Umbilical cord (tissue), 2 donors: ENCODE results near the gene CBLN3. TPM values are rescaled to one million over a fixed set of nuclear protein-coding genes. Genes with fewer than 3 reads are reported as not detected.

Source experiments
- DNase-seq: peaks from one replicate; pipeline ENCODE4 v3.0.0-alpha.2; 2015; ENCODE audit warnings: low spot score
- total RNA-seq: library from RNA; depleted of rRNA; stranded (reverse); fragments of >200 nt; gene quantifications from one replicate; pipeline ENCODE4 v1.2.3, GENCODE V29; 2014; ENCODE audit warnings: low replicate concordance; ENCODE audit not compliant: insufficient read depth

The CBLN3 gene
- total RNA-seq, 1 donor from 2014 or later, result 4.1 TPM

DNA sequence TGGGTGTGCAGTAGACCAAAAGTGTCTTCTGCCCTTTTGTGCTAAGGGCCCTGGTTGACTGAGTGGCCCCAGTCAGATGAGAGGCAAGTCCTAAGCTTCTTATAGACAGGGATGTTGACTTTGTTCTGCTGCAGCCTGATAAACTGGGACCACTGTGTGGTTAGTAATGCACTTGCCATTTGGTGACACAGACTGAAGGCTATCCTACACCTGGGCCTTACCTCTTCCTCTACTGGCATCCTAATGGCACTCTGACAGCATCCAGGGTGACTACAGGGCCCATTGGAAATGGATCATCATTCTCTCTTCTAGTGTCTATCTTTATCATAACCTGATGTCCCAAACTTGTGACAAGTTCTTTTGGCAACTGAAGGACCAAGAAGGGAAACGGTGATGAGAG, 9.8 kb upstream of the CBLN3 start:
- no peak for DNase-seq

GRCh38 chr14:24438223-24439097, 9.0 kb upstream of the CBLN3 start:
- no peak for DNase-seq

DNA sequence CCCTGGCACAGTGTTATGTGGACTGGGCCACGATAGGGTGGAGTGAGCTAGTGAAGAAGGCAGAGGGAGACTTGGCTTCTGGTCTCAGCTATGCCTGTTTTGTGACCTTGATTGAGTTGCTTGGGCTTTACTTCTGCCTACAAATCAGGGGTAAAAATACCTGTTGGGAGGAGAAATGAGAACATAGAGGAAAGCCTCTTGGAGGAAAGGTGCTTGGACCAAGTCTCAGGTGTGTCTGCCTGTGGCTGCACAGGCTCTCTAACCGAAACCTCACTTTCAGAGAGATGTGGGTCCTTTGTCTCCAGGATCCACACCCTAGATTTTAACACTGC, 8.2 kb upstream of the CBLN3 start:
- no peak for DNase-seq

GRCh38 chr14:24437020-24437735, 7.7 kb upstream of the CBLN3 start:
- no peak for DNase-seq

DNA sequence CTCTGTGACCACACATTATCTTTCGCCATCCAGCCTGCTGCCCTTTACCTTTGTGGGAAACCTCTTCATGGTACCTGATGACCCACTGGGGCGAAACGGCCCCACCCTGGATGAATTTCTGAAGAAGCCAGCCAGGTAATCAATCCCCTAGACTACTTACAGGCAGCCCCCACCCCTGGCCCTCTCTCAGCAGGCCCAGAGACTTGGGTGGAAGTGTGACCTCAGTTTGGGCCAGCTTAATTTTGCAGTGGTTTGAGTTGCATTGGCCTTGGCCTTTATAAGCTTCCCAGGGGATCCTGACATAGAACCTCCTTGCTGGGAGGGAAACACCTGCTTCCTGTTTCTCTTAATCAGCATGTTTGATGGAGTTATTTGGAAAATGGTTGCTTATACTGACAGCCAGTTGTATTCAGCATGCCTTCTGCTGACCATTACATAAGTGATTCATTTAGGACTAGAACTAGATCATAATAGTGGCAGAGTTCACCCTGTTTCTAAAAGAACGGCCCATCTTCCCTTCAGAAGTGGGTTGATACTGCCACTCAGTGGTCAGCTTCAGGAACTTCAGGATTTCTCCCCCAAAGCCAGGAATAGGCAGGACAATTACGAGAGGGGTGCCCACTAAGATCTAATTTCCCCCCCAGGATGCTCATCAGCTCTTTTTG, 7.0 kb upstream of the CBLN3 start:
- DNase-seq, result peak; percentile 78

- DNase-seq, result peak; percentile 3
Measured at GRCh38 chr14:24435998-24436354, 6.5 kb upstream of the CBLN3 start.

DNA sequence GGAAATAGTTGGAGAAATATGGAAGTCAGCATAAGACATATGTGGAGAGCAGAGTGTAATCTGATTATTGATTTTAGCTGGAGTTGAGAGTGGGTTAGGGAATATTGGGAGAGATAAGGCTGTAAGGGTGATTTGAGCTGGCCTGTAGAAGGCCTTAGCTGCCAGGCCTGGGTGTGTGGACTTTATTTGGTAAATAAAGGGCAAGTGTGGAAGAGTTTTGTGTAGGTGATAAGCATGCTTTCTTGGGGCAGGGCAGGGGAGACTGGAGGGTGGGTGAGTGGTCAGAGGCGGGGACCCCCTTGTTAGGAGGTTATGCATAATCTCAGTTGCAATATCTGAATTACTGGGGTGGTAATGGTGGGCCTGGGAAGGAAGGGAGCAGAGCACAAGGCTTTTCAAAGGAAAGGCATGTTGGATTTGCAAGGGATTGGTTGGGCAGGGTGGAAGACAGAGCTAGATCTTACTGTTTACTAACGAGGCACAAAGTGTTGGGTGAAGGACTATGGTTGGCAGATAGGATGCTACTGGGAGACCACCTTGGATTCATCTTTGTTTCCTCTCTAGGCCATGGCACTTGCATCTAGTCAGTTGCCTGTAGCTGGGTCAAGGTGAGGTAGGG, 5.8 kb upstream of the CBLN3 start:
- DNase-seq, result no peak

- no peak for DNase-seq
Measured at GRCh38 chr14:24434676-24435075, 5.2 kb upstream of the CBLN3 start.

DNA sequence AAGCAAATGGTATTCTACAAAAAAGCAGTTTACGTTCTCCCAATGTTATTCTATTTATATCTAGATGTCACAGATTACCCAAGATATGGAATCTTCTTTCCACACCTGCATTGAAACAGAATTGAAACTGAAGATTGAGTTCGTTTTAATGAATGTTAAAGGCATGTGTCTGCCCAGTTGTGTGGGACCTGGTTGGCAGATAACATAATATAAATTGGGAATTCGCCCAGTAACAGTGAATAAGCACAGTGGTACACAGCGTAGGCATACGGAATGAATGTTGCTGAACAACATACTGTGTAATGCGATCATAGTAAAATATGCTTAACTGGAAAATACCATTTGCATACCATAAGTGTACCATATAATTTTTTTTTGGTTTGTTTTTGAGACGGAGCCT, 4.6 kb upstream of the CBLN3 start:
- DNase-seq, result no peak

GRCh38 chr14:24432259-24433131, 3.0 kb upstream of the CBLN3 start:
- no peak for DNase-seq

DNA sequence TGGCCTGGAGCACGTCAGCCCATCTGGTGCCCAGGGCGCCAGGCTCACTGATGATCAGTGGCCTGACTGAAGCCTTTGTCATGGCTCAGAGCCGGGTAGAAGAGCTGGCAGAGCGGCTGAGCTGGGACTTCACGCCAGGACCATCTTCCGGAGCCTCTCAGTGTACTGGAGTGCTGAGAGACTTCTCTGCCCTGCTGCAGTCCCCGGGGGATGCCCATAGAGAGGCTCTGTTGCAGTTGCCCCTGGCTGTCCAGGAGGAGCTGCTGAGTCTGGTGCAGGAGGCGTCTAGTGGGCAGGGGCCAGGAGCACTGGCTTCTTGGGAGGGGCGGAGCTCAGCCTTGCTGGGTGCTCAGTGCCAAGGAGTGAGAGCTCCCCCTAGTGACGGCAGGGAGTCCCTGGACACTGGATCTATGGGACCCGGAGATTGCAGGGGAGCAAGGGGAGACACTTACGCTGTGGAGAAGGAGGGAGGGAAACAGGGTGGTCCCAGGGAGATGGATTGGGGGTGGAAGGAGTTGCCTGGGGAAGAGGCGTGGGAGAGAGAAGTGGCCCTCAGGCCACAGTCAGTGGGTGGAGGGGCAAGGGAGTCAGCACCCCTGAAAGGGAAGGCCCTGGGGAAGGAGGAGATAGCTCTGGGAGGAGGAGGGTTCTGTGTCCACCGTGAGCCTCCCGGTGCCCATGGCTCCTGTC, 2.2 kb upstream of the CBLN3 start:
- peak; percentile 92 for DNase-seq

GRCh38 chr14:24430682-24431568, 1.5 kb upstream of the CBLN3 start:
- DNase-seq, result peak; percentile 87

DNA sequence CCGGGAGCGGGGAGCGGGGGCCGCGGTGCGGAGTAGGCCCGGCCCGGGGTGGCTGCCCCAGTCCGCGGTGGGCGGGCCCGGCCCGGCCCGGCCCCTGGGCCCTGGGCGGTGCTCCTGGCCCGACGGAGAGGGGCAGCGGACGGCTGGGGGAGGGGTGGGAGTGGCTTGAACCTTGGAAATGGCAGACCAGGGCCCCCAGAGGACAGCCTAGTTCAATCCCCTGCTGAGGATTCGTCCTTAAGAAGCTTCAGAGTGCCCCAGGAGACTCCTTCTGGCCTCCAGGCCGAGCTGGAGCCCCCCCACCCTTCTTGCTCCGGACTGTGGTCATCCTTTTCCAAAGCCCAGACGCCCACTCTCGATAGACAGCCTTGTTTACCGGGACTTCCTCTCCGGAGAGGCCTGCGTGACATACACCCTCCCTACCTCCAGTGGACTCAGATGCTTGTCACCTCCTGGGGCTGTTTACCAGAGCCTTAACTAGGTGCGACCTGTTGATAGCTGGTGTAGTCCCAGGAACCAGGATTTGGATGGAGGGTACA, 744 bp upstream of the CBLN3 start:
- DNase-seq, result peak; percentile 94

GRCh38 chr14:24428628-24429394, 657 bp downstream of the CBLN3 start:
- DNase-seq, result no peak

GRCh38 chr14:24427537-24428508, 1.6 kb downstream of the CBLN3 start:
- DNase-seq, result no peak

DNA sequence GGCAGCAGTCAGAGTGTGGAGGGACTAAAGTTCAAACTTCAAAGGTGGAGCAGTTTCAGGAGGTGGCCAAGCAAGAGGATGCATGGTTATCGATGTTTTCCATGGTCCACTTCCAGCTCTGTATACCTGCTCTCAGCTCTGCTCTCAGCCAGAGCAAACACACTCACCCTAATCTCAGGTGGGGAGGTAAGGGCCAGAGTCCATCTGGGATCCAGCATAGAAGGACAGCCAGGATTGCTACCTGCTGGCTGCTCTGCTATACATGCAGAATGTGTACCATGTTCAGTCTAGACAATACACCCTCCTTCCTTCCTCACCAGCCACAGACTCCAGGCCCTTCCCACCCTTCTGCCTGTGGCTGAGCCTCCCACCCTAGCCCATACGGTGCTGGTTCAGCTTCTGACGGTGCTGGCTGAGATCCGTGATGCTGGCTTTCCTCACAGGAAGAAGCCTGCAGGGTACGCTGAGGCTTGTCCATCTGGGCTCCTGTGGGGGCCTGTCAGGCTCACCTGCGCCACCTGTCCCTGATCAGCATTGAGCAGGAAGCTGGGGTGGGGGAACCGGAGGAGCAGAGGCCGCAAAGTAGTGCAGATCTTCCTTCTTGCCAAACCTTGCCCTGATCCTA, 2.4 kb downstream of the CBLN3 start:
- no peak for DNase-seq
